ENCODE measurements around the gene ANXA11.

Gene ANXA11

GRCh38 chr10:80170641-80171040, 34.7 kb downstream of the ANXA11 start:
- no peak for TF ChIP-seq CTCF (IDR thresholded peaks at IDR 0.05)

GRCh38 chr10:80170026-80170425, 35.3 kb downstream of the ANXA11 start:
- no peak for TF ChIP-seq CTCF (IDR thresholded peaks at IDR 0.05)

GRCh38 chr10:80168679-80169380, 36.5 kb downstream of the ANXA11 start:
- TF ChIP-seq CTCF (IDR thresholded peaks at IDR 0.05), result peak; percentile 36; the same call in 1 of the 2 replicates

- TF ChIP-seq CTCF (IDR thresholded peaks at IDR 0.05), result no peak
Measured at GRCh38 chr10:80168162-80168511, 37.2 kb downstream of the ANXA11 start.

- no peak for TF ChIP-seq CTCF (IDR thresholded peaks at IDR 0.05)
Measured at GRCh38 chr10:80167471-80168161, 37.7 kb downstream of the ANXA11 start.

GRCh38 chr10:80166581-80167470, 38.5 kb downstream of the ANXA11 start:
- no peak for TF ChIP-seq CTCF (IDR thresholded peaks at IDR 0.05)

- TF ChIP-seq CTCF (IDR thresholded peaks at IDR 0.05), result no peak
Measured at GRCh38 chr10:80165173-80165572, 40.2 kb downstream of the ANXA11 start.
